Embryonic facial prominence (tissue), 1 donor: ENCODE measurements around the gene WNK2.

Source experiments
- DNase-seq: peaks from one replicate; pipeline ENCODE4 v3.0.0-alpha.2; 2016; ENCODE audit errors: extremely low spot score

Gene WNK2

GRCh38 chr9:93217706-93218105 is 33.8 kb downstream of the WNK2 start:
- DNase-seq: no peak

- DNase-seq: no peak
Measured at GRCh38 chr9:93218161-93218560, 34.2 kb downstream of the WNK2 start.

- no peak for DNase-seq
Measured at GRCh38 chr9:93218671-93219420, 34.9 kb downstream of the WNK2 start.

- no peak for DNase-seq
Measured at GRCh38 chr9:93219692-93220091, 35.8 kb downstream of the WNK2 start.

GRCh38 chr9:93220627-93221026 is 36.7 kb downstream of the WNK2 start:
- DNase-seq: no peak

GRCh38 chr9:93221044-93221443 is 37.1 kb downstream of the WNK2 start:
- no peak for DNase-seq

- DNase-seq: no peak
Measured at GRCh38 chr9:93222890-93223259, 38.9 kb downstream of the WNK2 start.

- peak; percentile 27 for DNase-seq
Measured at GRCh38 chr9:93223260-93224180, 39.6 kb downstream of the WNK2 start.

GRCh38 chr9:93224591-93224990 is 40.7 kb downstream of the WNK2 start:
- DNase-seq: no peak

GRCh38 chr9:93225417-93225816 is 41.5 kb downstream of the WNK2 start:
- DNase-seq: no peak

GRCh38 chr9:93225892-93226291 is 42.0 kb downstream of the WNK2 start:
- DNase-seq: no peak

GRCh38 chr9:93226819-93227218 is 42.9 kb downstream of the WNK2 start:
- no peak for DNase-seq

GRCh38 chr9:93228030-93228429 is 44.1 kb downstream of the WNK2 start:
- DNase-seq: no peak

GRCh38 chr9:93228453-93228852 is 44.5 kb downstream of the WNK2 start:
- no peak for DNase-seq

- no peak for DNase-seq
Measured at GRCh38 chr9:93229636-93230035, 45.7 kb downstream of the WNK2 start.

GRCh38 chr9:93230185-93230584 is 46.2 kb downstream of the WNK2 start:
- DNase-seq: no peak

GRCh38 chr9:93230601-93231000 is 46.7 kb downstream of the WNK2 start:
- DNase-seq: no peak

GRCh38 chr9:93231121-93231694 is 47.3 kb downstream of the WNK2 start:
- no peak for DNase-seq

- no peak for DNase-seq
Measured at GRCh38 chr9:93231716-93232115, 47.8 kb downstream of the WNK2 start.

GRCh38 chr9:93232388-93232960 is 48.5 kb downstream of the WNK2 start:
- no peak for DNase-seq

- no peak for DNase-seq
Measured at GRCh38 chr9:93233033-93233432, 49.1 kb downstream of the WNK2 start.

- no peak for DNase-seq
Measured at GRCh38 chr9:93234600-93234999, 50.7 kb downstream of the WNK2 start.
